ENCODE results near the gene PDCD4.
"Not testable (repeated sequence)": the region's sequence is repeated elsewhere in the genome, so short reads cannot be mapped to it uniquely, and the experiment has no call there.

The PDCD4 gene

DNA sequence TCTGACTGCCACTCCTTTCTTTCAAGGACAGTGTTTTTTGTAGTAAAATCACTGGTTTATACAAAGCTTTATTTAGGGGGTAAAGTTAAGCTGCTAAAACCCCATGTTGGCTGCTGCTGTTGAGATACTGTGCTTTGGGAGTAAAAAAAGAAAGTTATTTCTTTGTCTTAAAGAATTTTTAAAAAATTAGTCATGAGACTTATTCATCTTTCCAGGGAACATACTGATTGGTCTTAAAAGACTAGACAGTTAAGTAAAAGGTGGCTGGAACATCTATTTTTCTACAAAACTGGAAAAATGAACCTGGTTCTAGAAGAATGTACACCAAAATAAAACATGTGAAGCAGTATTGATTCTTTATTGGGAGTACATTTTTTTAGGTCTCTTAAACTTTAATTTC is 26.7 kb downstream of the PDCD4 start:
- peaks cover 30% of the 10 kb centered on the region for H3K36me3 Mint-ChIP-seq (ENCODE audit: low read depth)
- H3K27me3 Mint-ChIP-seq (ENCODE audit: low read depth) = no peaks in the 10 kb centered on the region
- DNase-seq (ENCODE audit: low spot score) = no peak

DNA sequence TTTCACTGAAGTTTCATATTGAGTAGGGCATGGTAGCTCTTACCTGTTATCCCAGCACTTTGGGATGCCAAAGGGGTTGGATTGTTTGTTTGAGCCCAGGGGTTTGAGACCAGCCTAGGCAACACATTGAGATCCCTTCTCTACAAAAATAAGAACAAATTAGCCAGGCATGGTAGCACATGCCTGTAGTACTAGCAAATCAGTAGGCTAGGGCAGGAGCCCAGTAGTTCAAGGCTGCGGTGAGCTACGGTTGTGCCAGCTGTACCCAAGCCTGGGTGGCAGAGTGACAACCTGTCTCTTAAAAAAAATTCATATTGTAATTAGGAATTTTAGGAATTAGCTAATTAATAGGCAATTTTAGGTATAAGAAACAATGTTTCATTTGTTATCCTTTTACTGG is 29.3 kb downstream of the PDCD4 start:
- no peak overlapping the region for H3K4me3 Mint-ChIP-seq
- DNase-seq (ENCODE audit: low spot score) = no peak
- H3K27me3 Mint-ChIP-seq (ENCODE audit: low read depth) = no peaks in the 10 kb centered on the region
- no peaks in the 10 kb centered on the region for H3K9me3 Mint-ChIP-seq
- peaks cover 15% of the 10 kb centered on the region for H3K36me3 Mint-ChIP-seq (ENCODE audit: low read depth)
- H3K27ac Mint-ChIP-seq = no peak overlapping the region
- H3K4me1 Mint-ChIP-seq (ENCODE audit: low read depth) = peaks cover 21% of the 10 kb centered on the region

More for the DNA sequence above, 26.7 kb downstream of the PDCD4 start:
- H3K27ac Mint-ChIP-seq = no peak overlapping the region
- H3K9me3 Mint-ChIP-seq = no peaks in the 10 kb centered on the region
- H3K4me3 Mint-ChIP-seq = no peak overlapping the region
- H3K4me1 Mint-ChIP-seq (ENCODE audit: low read depth) = peaks cover 22% of the 10 kb centered on the region

DNA sequence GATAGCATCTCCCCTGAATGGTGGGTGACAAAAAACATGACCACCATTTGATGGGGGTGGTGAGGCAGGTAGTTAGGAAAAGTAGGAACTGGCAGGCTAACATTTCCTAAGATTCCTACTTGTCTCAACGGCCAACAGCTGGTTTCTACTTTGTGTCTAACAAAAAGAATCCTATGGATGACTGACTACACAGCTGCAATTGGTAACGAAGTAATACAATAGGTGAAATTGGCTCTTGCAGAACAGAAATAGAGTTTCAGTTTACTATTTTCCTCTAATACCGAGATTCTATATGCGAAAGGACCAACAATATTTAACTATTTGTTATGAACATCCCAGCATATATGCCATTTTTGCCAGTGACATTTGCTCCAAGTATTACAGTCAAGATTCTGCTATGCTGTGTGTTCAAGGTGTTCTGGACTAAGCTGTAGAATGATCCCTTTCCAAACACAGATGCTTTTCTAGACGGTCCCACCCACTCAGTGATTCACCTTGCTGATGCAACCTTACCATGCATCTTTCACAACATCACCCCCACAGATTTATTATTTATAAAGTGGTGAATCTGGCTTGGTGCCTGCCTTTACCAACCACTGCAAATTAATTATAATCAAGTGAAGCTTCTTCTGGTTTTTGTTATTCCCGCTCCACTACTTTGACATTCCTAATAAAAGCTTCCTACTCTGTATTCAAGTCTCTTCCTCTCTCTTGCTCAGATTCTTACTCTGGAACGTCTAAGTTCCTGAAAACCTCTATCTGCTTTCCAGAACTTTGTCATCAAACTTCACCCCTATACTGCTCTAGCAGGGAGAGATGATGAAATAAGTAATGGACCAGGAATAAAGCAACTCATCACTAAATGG is 30.5 kb downstream of the PDCD4 start:
- H3K4me1 Mint-ChIP-seq (ENCODE audit: low read depth) = peaks cover 21% of the 10 kb centered on the region
- peak; percentile 22 for DNase-seq (ENCODE audit: low spot score)
- H3K27me3 Mint-ChIP-seq (ENCODE audit: low read depth) = no peaks in the 10 kb centered on the region
- no peaks in the 10 kb centered on the region for H3K9me3 Mint-ChIP-seq
- H3K4me3 Mint-ChIP-seq = no peak overlapping the region
- H3K27ac Mint-ChIP-seq = no peak overlapping the region
- H3K36me3 Mint-ChIP-seq (ENCODE audit: low read depth) = peaks cover 11% of the 10 kb centered on the region

- H3K4me1 Mint-ChIP-seq (ENCODE audit: low read depth) = peaks cover 21% of the 10 kb centered on the region
- no peaks in the 10 kb centered on the region for H3K27me3 Mint-ChIP-seq (ENCODE audit: low read depth)
- no peak overlapping the region for H3K4me3 Mint-ChIP-seq
- no peak for DNase-seq (ENCODE audit: low spot score)
- no peaks in the 10 kb centered on the region for H3K9me3 Mint-ChIP-seq
- peaks cover 10% of the 10 kb centered on the region for H3K36me3 Mint-ChIP-seq (ENCODE audit: low read depth)
- no peak overlapping the region for H3K27ac Mint-ChIP-seq
Measured at GRCh38 chr10:110903280-110904278, 31.9 kb downstream of the PDCD4 start.

DNA sequence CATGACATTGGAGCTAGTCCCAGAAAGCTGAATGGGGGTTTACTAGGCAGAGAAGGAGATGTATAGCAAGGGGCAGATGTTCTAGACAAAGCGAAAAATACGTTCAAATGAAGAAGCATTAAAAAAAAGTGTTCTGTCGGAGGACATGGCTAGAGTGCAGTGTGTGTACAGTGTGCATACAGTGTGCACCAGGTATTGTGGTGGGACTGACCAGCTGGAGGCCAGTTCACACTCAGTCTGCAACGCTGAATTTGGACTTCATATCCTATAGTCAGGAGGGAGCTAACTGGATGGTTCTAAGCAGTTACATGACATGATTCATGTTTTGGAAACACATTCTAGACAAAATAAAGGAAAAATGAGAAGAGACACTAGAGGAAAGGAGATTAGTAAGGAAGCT is 38.4 kb downstream of the PDCD4 start:
- Mint-ChIP-seq H3K9me3 (no peaks in the 10 kb centered on the region), H3K27ac (no peak overlapping the region), H3K4me1 (ENCODE audit: low read depth) (peaks cover 2% of the 10 kb centered on the region), H3K27me3 (ENCODE audit: low read depth) (no peaks in the 10 kb centered on the region), H3K36me3 (ENCODE audit: low read depth) (peaks cover 9% of the 10 kb centered on the region), H3K4me3 (no peak overlapping the region)
- DNase-seq (ENCODE audit: low spot score) = no peak

DNA sequence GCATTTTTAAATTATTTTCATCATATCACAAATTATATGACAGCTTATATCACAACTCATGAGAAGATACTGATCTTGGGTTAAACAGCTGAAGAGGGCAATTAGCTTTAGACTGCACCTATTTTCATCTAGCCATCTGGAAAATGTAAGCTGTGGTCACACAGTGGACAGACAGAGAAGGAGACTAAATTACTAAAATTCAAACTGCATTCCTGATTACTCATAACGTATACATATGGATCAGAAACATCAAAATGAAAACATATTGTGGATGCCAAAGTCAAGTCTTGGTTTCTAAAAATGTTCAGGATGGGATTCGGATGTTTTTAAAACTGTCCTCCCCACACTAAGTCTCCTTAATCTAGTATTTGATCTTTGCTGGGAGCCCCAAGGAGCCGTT is 40.6 kb downstream of the PDCD4 start:
- H3K27ac Mint-ChIP-seq = no peak overlapping the region
- H3K36me3 Mint-ChIP-seq (ENCODE audit: low read depth) = peaks cover 13% of the 10 kb centered on the region

DNA sequence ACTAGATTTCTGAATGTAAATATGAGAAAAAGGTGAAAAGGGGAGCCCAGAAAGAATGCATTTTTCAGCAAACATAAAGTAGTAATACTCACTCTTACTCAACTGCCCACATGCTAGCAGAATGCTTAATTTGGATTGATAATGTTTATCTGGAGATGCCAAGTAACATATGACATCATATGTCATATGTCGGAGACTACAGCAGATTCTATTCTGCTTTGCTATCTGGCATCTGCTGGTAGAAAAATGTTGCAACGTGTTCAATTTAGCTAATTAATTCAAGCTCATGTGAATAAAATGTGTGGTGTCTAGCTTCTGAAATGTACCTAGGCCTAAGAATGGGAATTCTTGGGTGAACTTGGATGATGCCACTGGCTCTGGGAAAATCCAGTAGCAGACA is 42.7 kb downstream of the PDCD4 start:
- peaks cover 13% of the 10 kb centered on the region for H3K36me3 Mint-ChIP-seq (ENCODE audit: low read depth)
- no peak for DNase-seq (ENCODE audit: low spot score)
- H3K27ac Mint-ChIP-seq = no peak overlapping the region
- H3K27me3 Mint-ChIP-seq (ENCODE audit: low read depth) = no peaks in the 10 kb centered on the region
- peaks cover 18% of the 10 kb centered on the region for H3K4me1 Mint-ChIP-seq (ENCODE audit: low read depth)
- no peaks in the 10 kb centered on the region for H3K9me3 Mint-ChIP-seq
- H3K4me3 Mint-ChIP-seq = no peak overlapping the region

More for the DNA sequence above, 40.6 kb downstream of the PDCD4 start:
- DNase-seq (ENCODE audit: low spot score) = no peak
- Mint-ChIP-seq H3K4me1 (ENCODE audit: low read depth) (peaks cover 9% of the 10 kb centered on the region), H3K27me3 (ENCODE audit: low read depth) (no peaks in the 10 kb centered on the region), H3K4me3 (no peak overlapping the region), H3K9me3 (no peaks in the 10 kb centered on the region)

DNA sequence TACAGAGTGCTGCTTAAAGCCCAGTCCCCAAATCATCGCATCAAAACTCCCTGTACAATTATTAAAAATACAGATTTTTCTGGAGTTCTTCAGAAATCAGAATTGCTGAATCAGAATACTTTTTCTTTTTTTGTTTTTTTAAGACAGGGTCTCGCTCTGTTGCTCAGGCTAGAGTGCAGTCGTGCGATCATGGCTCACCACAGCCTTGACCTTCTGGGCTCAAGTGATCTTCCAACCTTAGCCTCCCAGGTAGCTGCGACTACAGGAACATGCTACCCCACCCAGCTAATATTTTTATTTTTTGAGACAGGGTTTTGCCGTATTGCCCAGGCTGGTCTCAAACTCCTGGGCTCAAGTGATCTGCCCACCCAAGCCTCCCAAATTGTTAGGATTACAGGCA is 43.3 kb downstream of the PDCD4 start:
- Mint-ChIP-seq H3K4me3 (no peak overlapping the region), H3K9me3 (no peaks in the 10 kb centered on the region), H3K27me3 (ENCODE audit: low read depth) (no peaks in the 10 kb centered on the region), H3K27ac (no peak overlapping the region), H3K4me1 (ENCODE audit: low read depth) (peaks cover 18% of the 10 kb centered on the region), H3K36me3 (ENCODE audit: low read depth) (peaks cover 13% of the 10 kb centered on the region)
- no peak for DNase-seq (ENCODE audit: low spot score)

- DNase-seq (ENCODE audit: low spot score); H3K27ac Mint-ChIP-seq; H3K9me3 Mint-ChIP-seq; H3K4me3 Mint-ChIP-seq; H3K27me3 Mint-ChIP-seq (ENCODE audit: low read depth): not testable (repeated sequence)
- H3K4me1 Mint-ChIP-seq (ENCODE audit: low read depth) = peaks cover 22% of the 10 kb centered on the region
- H3K36me3 Mint-ChIP-seq (ENCODE audit: low read depth) = peaks cover 11% of the 10 kb centered on the region
Measured at GRCh38 chr10:110915600-110915999, 43.9 kb downstream of the PDCD4 start.

- H3K4me3 Mint-ChIP-seq = peak overlapping the region; percentile 1
- H3K4me1 Mint-ChIP-seq (ENCODE audit: low read depth) = peaks cover 24% of the 10 kb centered on the region
Measured at GRCh38 chr10:110916554-110917346, 45.0 kb downstream of the PDCD4 start.

DNA sequence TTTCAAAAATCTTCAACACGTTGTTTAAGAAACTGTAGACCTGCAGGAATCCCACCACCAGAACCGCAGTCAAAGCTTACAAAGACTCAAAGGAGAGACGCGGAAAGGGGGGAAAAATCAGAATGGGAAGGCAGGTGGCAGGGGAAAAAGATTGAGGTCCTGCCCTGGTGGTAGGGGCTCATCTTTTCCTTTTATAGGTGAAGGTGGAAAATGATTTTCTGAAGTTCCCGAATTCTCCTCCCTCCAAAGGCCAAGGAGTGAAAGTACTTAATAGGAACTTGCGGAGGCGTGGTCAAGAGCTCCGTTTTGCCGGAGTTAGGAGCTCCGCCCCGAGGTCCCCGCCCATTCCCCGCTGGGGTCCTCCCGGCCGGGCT is 46.5 kb downstream of the PDCD4 start:
- Mint-ChIP-seq H3K27me3 (ENCODE audit: low read depth) (no peaks in the 10 kb centered on the region), H3K27ac (peak overlapping the region; percentile 98), H3K4me1 (ENCODE audit: low read depth) (peaks cover 30% of the 10 kb centered on the region), H3K9me3 (no peaks in the 10 kb centered on the region), H3K4me3 (peak overlapping the region; percentile 99), H3K36me3 (ENCODE audit: low read depth) (peaks cover 6% of the 10 kb centered on the region)
- no peak for DNase-seq (ENCODE audit: low spot score)

More at GRCh38 chr10:110916554-110917346, 45.0 kb downstream of the PDCD4 start:
- peaks cover 8% of the 10 kb centered on the region for H3K36me3 Mint-ChIP-seq (ENCODE audit: low read depth)
- no peaks in the 10 kb centered on the region for H3K9me3 Mint-ChIP-seq
- H3K27ac Mint-ChIP-seq = no peak overlapping the region
- DNase-seq (ENCODE audit: low spot score) = no peak
- no peaks in the 10 kb centered on the region for H3K27me3 Mint-ChIP-seq (ENCODE audit: low read depth)

DNA sequence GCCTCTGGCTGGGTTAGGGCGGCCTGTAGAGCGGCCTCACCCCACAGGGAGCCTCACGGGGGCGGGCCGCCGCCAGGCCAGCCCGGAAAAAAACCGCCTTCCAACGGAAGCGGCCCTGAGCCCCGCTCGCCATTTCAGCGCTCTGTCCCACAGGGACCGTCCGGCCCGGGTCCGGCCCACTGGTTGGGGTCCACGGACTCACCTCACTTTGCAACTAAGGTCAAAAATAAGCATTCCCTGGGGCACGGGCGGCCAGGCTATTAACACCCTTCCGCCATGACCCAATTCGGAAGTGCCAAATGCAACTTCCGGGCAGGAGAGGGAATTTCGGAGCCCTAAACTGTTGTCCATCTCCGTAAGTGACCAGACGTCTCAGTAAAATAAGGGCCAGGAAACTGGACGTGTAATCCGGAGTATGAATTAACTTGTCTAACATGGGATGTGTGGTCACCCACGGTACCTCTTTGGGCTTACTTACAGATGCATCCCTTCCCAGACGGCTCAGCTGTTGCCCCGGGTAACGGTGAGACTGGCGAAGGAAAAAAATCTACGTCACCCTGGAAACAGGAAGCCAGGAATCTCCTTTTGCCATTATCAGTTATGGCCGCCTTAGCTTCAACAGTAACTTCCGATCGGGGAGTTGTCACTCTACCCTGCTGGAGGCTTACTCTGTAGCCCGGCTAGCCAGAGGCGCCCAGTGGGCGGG is 47.1 kb downstream of the PDCD4 start, which contains the start of gene BBIP1:
Gene BBIP1 (minus strand): TSS at position 538 of the 706 bp plus-strand sequence. CDS start 1,023 bp downstream, outside the sequence.
- Mint-ChIP-seq H3K4me1 (ENCODE audit: low read depth) (peaks cover 34% of the 10 kb centered on the region), H3K27me3 (ENCODE audit: low read depth) (no peaks in the 10 kb centered on the region), H3K36me3 (ENCODE audit: low read depth) (peaks cover 6% of the 10 kb centered on the region), H3K27ac (peak within 1 kb of the TSS; percentile 98), H3K4me3 (peak within 1 kb of the TSS; percentile 99), H3K9me3 (no peaks in the 10 kb centered on the region)
- DNase-seq (ENCODE audit: low spot score) = peak; percentile 90
